SK-N-SH (cell line): ENCODE results near the gene FBXW5. TPM values are rescaled to one million over a fixed set of nuclear protein-coding genes. Genes with fewer than 3 reads are reported as not detected.

ENCODE experiments used
- CTCF ChIA-PET: fragments of 300-600, 350-600 bp; formaldehyde crosslinking; extraction: SDS; loops from one replicate; lab custom pipeline; 2021; lab: Yijun Ruan, JAX
- POLR2A ChIA-PET: fragments of 350-600 bp; sonication (Branson Sonifier 250); formaldehyde crosslinking; extraction: SDS; loops from one replicate; lab custom pipeline; 2020; ENCODE audit warnings: antibody characterized with exemption, inconsistent platforms; lab: Yijun Ruan, JAX
- DNase-seq: peaks from one replicate; pipeline ENCODE4 v3.0.0; 2012
- H2AFZ ChIP-seq: fragments of 200-600 bp; sonication (generic); 2 replicates; pipeline ENCODE4 v1.8.1; 2016; ENCODE audit warnings: antibody characterized with exemption, mild to moderate bottlenecking, low read depth
- H3F3A ChIP-seq: fragments of 200-600 bp; sonication (generic); replicated peaks from 2 replicates; pipeline ENCODE3; 2016; ENCODE audit warnings: antibody characterized with exemption, mild to moderate bottlenecking; ENCODE audit not compliant: insufficient read depth
- H3K27ac ChIP-seq, 2 experiments: fragments of 200-500 bp in 1 of 2; fragments of 200-600 bp in 1 of 2; sonication (Bioruptor generic) in 1 of 2; sonication (generic), shearing (Covaris generic) in 1 of 2; 2 replicates each; pipeline versions ENCODE4 v1.5.1 to v1.6.1; 2014 to 2016; ENCODE audit warnings: low read depth in 2 of 2, inconsistent platforms in 1 of 2, low read length in 1 of 2, mild to moderate bottlenecking in 1 of 2, mixed read lengths in 1 of 2
- H3K27me3 ChIP-seq: fragments of 200-600 bp; sonication (generic), shearing (Covaris generic); 2 replicates; pipeline ENCODE4 v1.6.1; 2016; ENCODE audit warnings: mixed run types; ENCODE audit not compliant: insufficient read depth
- H3K36me3 ChIP-seq, 2 experiments: fragments of 200-500 bp in 1 of 2; fragments of 200-600 bp in 1 of 2; sonication (Bioruptor generic) in 1 of 2; sonication (generic) in 1 of 2; replicated peaks in 1 of 2; 2 replicates each; pipeline versions ENCODE3 to v1.5.1; 2014 to 2016; ENCODE audit warnings: low read length in 1 of 2, mild to moderate bottlenecking in 1 of 2; ENCODE audit not compliant: insufficient read depth in 2 of 2, control insufficient read depth in 1 of 2
- H3K4me1 ChIP-seq, 2 experiments: fragments of 200-500 bp in 1 of 2; fragments of 200-600 bp in 1 of 2; sonication (Bioruptor generic) in 1 of 2; sonication (generic), shearing (Covaris generic) in 1 of 2; 2 replicates each; pipeline versions ENCODE4 v1.5.1 to v1.6.1; 2014 to 2016; ENCODE audit warnings: low read depth in 1 of 2, low read length in 1 of 2, mixed run types in 1 of 2; ENCODE audit not compliant: insufficient read depth in 2 of 2, control insufficient read depth in 1 of 2
- H3K4me2 ChIP-seq: fragments of 200-600 bp; sonication (generic), shearing (Covaris generic); 2 replicates; pipeline ENCODE4 v1.6.1; 2017; ENCODE audit warnings: mixed run types
- H3K4me3 ChIP-seq, 2 experiments: fragments of 200-500 bp in 1 of 2; fragments of 200-600 bp in 1 of 2; sonication (Bioruptor generic) in 1 of 2; sonication (generic), shearing (Covaris generic) in 1 of 2; 2 replicates each; pipeline versions ENCODE4 v1.5.1 to v1.8.1; 2014 to 2016; ENCODE audit warnings: low read depth in 2 of 2, inconsistent platforms in 1 of 2, low read length in 1 of 2, mild to moderate bottlenecking in 1 of 2, mixed read lengths in 1 of 2, moderate library complexity in 1 of 2
- H3K79me2 ChIP-seq: fragments of 200-600 bp; sonication (generic); 2 replicates; pipeline ENCODE4 v1.8.1; 2017; ENCODE audit warnings: mild to moderate bottlenecking; ENCODE audit not compliant: insufficient read depth
- H3K9ac ChIP-seq: fragments of 200-600 bp; sonication (generic); 2 replicates; pipeline ENCODE4 v1.6.1; 2017; ENCODE audit warnings: mixed run types
- H3K9me2 ChIP-seq: fragments of 200-600 bp; sonication (generic); 2 replicates; pipeline ENCODE4 v1.6.1; 2017; ENCODE audit warnings: mixed run types
- H3K9me3 ChIP-seq: fragments of 200-600 bp; sonication (generic); 2 replicates; pipeline ENCODE4 v1.6.1; 2017; ENCODE audit warnings: mixed run types, mild to moderate bottlenecking, moderate library complexity
- H4K20me1 ChIP-seq: fragments of 200-600 bp; sonication (generic); 2 replicates; pipeline ENCODE4 v1.6.1; 2017; ENCODE audit warnings: mild to moderate bottlenecking, mixed run types; ENCODE audit not compliant: insufficient read depth
- FOXM1 ChIP-seq: IDR thresholded peaks from 2 replicates; pipeline ENCODE4 v1.4.0; 2012; ENCODE audit warnings: low read depth, mild to moderate bottlenecking
- GABPA ChIP-seq: IDR thresholded peaks from 2 replicates; pipeline ENCODE4 v1.4.0; 2012; ENCODE audit warnings: low read depth, mild to moderate bottlenecking
- JUND ChIP-seq: IDR thresholded peaks from 2 replicates; pipeline ENCODE4 v1.4.0; 2012
- MEF2A ChIP-seq: IDR thresholded peaks from 2 replicates; pipeline ENCODE4 v1.4.0; 2012; ENCODE audit warnings: low read depth, borderline replicate concordance
- MXI1 ChIP-seq: IDR thresholded peaks from 2 replicates; pipeline ENCODE4 v1.6.1; 2012; ENCODE audit warnings: mild to moderate bottlenecking, low read depth, low read length, improper control_type of control experiment
- RCOR1 ChIP-seq: fragments of 150-350 bp; IDR thresholded peaks from 2 replicates; pipeline ENCODE4 v1.6.1; 2017; ENCODE audit warnings: antibody characterized with exemption, low read length
- SIN3A ChIP-seq: IDR thresholded peaks from 2 replicates; pipeline ENCODE4 v1.6.1; 2012; ENCODE audit warnings: low read depth, mild to moderate bottlenecking, low read length, moderate library complexity, borderline replicate concordance
- TAF1 ChIP-seq: IDR thresholded peaks from 2 replicates; pipeline ENCODE4 v1.6.1; 2012; ENCODE audit warnings: low read depth, mild to moderate bottlenecking, low read length, moderate library complexity, borderline replicate concordance
- WGBS: methylation state at CpG from one replicate; pipeline ENCODE4 v1.1.6; 2017; ENCODE audit warnings: low lambda C conversion rate; 5-methylcytosine and 5-hydroxymethylcytosine counted together
- polyA plus RNA-seq, 3 experiments: library from polyadenylated mRNA; depleted of rRNA; stranded (reverse); fragments of >200 nt; gene quantifications; 2 replicates each; pipeline ENCODE4 v1.2.3, GENCODE V29; 2012
- TF ChIP-seq, protein P1 (sequence below): IDR thresholded peaks from 2 replicates; pipeline ENCODE4; 2012
- TF ChIP-seq, protein P2 (sequence below): fragments of 200-600 bp; sonication (generic); IDR thresholded peaks from 2 replicates; pipeline ENCODE4 v1.6.1; 2017; ENCODE audit warnings: antibody characterized with exemption, mild to moderate bottlenecking, moderate library complexity
- TF ChIP-seq, protein P3 (sequence below): IDR thresholded peaks from 2 replicates; pipeline ENCODE4 v1.4.0; 2012; ENCODE audit warnings: low read depth, borderline replicate concordance
- TF ChIP-seq, protein P4 (sequence below): IDR thresholded peaks from 2 replicates; pipeline ENCODE4 v1.6.1; 2012; ENCODE audit warnings: mild to moderate bottlenecking, low read depth, low read length, moderate library complexity
- TF ChIP-seq, protein P5 (sequence below): fragments of 150-350 bp; IDR thresholded peaks from 2 replicates; pipeline ENCODE4 v1.6.1; 2016; ENCODE audit warnings: mild to moderate bottlenecking, low read depth, low read length

Gene FBXW5
- polyA plus RNA-seq, 1 of the 3 experiments (the other 2 are of a cell fraction): 78.9 TPM

DNA sequence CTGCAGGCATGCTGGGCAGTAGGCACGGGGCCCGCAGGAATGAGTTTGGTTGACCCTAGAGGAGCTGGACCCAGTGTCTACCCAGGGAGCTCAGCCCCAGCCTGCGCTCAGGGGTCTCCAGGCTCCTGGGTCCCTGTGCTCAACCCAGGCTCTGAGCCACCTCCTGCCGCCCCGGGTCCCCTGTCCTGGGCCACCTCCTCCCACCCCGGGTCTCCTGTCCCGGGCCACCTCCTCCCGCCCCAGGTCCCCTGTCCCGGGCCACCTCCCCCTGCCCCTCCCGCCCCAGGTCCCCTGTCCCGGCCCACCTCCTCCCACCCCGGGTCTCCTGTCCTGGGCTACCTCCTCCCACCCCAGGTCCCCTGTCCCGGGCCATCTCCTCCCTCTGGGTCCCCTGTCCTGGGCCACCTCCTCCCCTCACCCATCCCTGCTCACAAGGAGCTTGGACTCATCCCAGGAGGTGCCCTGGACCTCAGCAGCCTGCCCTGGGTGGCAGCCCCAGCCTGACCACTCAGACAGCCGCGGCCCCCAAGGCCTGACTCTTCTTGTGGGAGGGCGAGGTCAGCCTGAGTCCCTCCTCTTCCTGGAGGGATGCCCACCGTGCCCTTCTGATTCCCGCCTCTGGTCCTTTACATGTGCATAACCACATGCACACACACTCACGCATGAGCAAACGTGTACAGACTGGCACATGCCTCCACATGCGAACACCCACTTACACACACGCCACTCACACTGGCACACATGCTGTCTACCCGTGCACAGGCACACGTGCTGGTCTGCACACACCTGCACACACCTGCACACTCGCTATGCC, 9.9 kb upstream of the FBXW5 start:
- no peaks in the 10 kb centered on the region for H3K27me3 ChIP-seq
- H4K20me1 ChIP-seq: no peaks in the 10 kb centered on the region
- H3K36me3 ChIP-seq: no peaks in the 10 kb centered on the region
- no peak overlapping the region for H3K9ac ChIP-seq
- peaks cover 0 to 23% of the 10 kb centered on the region in 2 experiments; a peak in 2 of 4 replicates for H3K4me1 ChIP-seq
- TF ChIP-seq FOXM1: no peak
- no peak for TF ChIP-seq MEF2A
- TF ChIP-seq JUND: no peak
- TF ChIP-seq, protein P1, sequence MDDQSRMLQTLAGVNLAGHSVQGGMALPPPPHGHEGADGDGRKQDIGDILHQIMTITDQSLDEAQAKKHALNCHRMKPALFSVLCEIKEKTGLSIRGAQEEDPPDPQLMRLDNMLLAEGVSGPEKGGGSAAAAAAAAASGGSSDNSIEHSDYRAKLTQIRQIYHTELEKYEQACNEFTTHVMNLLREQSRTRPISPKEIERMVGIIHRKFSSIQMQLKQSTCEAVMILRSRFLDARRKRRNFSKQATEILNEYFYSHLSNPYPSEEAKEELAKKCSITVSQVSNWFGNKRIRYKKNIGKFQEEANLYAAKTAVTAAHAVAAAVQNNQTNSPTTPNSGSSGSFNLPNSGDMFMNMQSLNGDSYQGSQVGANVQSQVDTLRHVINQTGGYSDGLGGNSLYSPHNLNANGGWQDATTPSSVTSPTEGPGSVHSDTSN: no peak
- TF ChIP-seq, protein P2, sequence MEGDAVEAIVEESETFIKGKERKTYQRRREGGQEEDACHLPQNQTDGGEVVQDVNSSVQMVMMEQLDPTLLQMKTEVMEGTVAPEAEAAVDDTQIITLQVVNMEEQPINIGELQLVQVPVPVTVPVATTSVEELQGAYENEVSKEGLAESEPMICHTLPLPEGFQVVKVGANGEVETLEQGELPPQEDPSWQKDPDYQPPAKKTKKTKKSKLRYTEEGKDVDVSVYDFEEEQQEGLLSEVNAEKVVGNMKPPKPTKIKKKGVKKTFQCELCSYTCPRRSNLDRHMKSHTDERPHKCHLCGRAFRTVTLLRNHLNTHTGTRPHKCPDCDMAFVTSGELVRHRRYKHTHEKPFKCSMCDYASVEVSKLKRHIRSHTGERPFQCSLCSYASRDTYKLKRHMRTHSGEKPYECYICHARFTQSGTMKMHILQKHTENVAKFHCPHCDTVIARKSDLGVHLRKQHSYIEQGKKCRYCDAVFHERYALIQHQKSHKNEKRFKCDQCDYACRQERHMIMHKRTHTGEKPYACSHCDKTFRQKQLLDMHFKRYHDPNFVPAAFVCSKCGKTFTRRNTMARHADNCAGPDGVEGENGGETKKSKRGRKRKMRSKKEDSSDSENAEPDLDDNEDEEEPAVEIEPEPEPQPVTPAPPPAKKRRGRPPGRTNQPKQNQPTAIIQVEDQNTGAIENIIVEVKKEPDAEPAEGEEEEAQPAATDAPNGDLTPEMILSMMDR: no peak
- TF ChIP-seq MXI1: no peak
- TF ChIP-seq, protein P3, sequence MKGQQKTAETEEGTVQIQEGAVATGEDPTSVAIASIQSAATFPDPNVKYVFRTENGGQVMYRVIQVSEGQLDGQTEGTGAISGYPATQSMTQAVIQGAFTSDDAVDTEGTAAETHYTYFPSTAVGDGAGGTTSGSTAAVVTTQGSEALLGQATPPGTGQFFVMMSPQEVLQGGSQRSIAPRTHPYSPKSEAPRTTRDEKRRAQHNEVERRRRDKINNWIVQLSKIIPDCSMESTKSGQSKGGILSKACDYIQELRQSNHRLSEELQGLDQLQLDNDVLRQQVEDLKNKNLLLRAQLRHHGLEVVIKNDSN: no peak
- TF ChIP-seq, protein P4, sequence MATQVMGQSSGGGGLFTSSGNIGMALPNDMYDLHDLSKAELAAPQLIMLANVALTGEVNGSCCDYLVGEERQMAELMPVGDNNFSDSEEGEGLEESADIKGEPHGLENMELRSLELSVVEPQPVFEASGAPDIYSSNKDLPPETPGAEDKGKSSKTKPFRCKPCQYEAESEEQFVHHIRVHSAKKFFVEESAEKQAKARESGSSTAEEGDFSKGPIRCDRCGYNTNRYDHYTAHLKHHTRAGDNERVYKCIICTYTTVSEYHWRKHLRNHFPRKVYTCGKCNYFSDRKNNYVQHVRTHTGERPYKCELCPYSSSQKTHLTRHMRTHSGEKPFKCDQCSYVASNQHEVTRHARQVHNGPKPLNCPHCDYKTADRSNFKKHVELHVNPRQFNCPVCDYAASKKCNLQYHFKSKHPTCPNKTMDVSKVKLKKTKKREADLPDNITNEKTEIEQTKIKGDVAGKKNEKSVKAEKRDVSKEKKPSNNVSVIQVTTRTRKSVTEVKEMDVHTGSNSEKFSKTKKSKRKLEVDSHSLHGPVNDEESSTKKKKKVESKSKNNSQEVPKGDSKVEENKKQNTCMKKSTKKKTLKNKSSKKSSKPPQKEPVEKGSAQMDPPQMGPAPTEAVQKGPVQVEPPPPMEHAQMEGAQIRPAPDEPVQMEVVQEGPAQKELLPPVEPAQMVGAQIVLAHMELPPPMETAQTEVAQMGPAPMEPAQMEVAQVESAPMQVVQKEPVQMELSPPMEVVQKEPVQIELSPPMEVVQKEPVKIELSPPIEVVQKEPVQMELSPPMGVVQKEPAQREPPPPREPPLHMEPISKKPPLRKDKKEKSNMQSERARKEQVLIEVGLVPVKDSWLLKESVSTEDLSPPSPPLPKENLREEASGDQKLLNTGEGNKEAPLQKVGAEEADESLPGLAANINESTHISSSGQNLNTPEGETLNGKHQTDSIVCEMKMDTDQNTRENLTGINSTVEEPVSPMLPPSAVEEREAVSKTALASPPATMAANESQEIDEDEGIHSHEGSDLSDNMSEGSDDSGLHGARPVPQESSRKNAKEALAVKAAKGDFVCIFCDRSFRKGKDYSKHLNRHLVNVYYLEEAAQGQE: no peak
- TF ChIP-seq GABPA: no peak
- TF ChIP-seq RCOR1: no peak
- TF ChIP-seq SIN3A: no peak
- TF ChIP-seq, protein P5, sequence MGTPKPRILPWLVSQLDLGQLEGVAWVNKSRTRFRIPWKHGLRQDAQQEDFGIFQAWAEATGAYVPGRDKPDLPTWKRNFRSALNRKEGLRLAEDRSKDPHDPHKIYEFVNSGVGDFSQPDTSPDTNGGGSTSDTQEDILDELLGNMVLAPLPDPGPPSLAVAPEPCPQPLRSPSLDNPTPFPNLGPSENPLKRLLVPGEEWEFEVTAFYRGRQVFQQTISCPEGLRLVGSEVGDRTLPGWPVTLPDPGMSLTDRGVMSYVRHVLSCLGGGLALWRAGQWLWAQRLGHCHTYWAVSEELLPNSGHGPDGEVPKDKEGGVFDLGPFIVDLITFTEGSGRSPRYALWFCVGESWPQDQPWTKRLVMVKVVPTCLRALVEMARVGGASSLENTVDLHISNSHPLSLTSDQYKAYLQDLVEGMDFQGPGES: no peak
- TF ChIP-seq TAF1: no peak
- TF ChIP-seq, all 33 proteins: peak for 0
- Histone ChIP-seq H3K4me2 (no peak overlapping the region), H3F3A (no peaks in the 10 kb centered on the region), H3K79me2 (no peaks in the 10 kb centered on the region), H3K9me2 (no peaks in the 10 kb centered on the region), H3K4me3 (no peak overlapping the region), H3K27ac (no peak overlapping the region), H2AFZ (no peak overlapping the region), H3K9me3 (no peaks in the 10 kb centered on the region)
- no peak for DNase-seq
- WGBS: 77% methylated on average over 18 of the region's 25 CpGs
- CTCF ChIA-PET: interaction anchor here (13.2 kb wide), 1 partner anchor 78 kb away, joined by 350 read pairs; the partner anchor contains the start of genes ABCA2 and FUT7
- POLR2A ChIA-PET: interaction anchor here (0.6 kb wide), 1 partner anchor 8 kb away, joined by 4 read pairs; no protein-coding TSS in a partner anchor
